NB4 (cell line): ENCODE data around the gene AK8.

ENCODE experiments used
- DNase-seq: peaks from one replicate; pipeline ENCODE4 v3.0.0; 2010; ENCODE audit warnings: low read depth
- H3K4me3 ChIP-seq: one replicate; pipeline ENCODE4 v1.5.1; 2011; ENCODE audit warnings: mild to moderate bottlenecking, low read depth, low read length, moderate library complexity
- CTCF ChIP-seq: IDR thresholded peaks from one replicate; pipeline ENCODE4 v1.5.1; 2012; ENCODE audit warnings: low read depth, low read length
- MAX ChIP-seq: IDR thresholded peaks from 2 replicates; pipeline ENCODE4 v1.6.1; 2011; ENCODE audit warnings: low read depth, low read length
- MYC ChIP-seq: IDR thresholded peaks from 2 replicates; pipeline ENCODE4 v1.6.1; 2011; ENCODE audit warnings: low read depth, low read length
- POLR2A ChIP-seq: IDR thresholded peaks from 2 replicates; pipeline ENCODE4 v1.6.1; 2011; ENCODE audit warnings: mild to moderate bottlenecking; ENCODE audit not compliant: insufficient read length; ENCODE audit errors: extremely low read depth

AK8 gene

GRCh38 chr9:132858751-132859150, 19.3 kb downstream of the AK8 start:
- DNase-seq = no peak
- no peak overlapping the region for H3K4me3 ChIP-seq
- TF ChIP-seq MAX (no peak), CTCF (no peak), POLR2A (no peak), MYC (no peak)

- TF ChIP-seq MYC = no peak
- no peak for TF ChIP-seq MAX
- no peak for TF ChIP-seq POLR2A
- TF ChIP-seq CTCF = no peak
- no peak overlapping the region for H3K4me3 ChIP-seq
- peak; percentile 9 for DNase-seq
These were observed 20.3 kb downstream of the AK8 start for GRCh38 chr9:132857616-132858342.

GRCh38 chr9:132857031-132857430, 21.1 kb downstream of the AK8 start:
- TF ChIP-seq POLR2A (no peak), MYC (no peak), MAX (no peak)
- H3K4me3 ChIP-seq = no peak overlapping the region
- DNase-seq = peak; percentile 12

- no peak for DNase-seq
- no peak overlapping the region for H3K4me3 ChIP-seq
- no peak for TF ChIP-seq CTCF
These were observed 22.2 kb downstream of the AK8 start for GRCh38 chr9:132855904-132856303.

- TF ChIP-seq CTCF (no peak), POLR2A (no peak), MYC (no peak), MAX (no peak)
- no peak for DNase-seq
- H3K4me3 ChIP-seq = no peak overlapping the region
These were observed 23.3 kb downstream of the AK8 start for GRCh38 chr9:132854832-132855231.

GRCh38 chr9:132853482-132853881, 24.6 kb downstream of the AK8 start:
- TF ChIP-seq CTCF = no peak
- no peak overlapping the region for H3K4me3 ChIP-seq
- no peak for DNase-seq
